Measurements from ENCODE around the gene TMEFF2. TPM values are rescaled to one million over a fixed set of nuclear protein-coding genes. Genes with fewer than 3 reads are reported as not detected.

The TMEFF2 gene
- total RNA-seq, 2 donors from 2014 or later: 0.09 TPM; not detected in 1

DNA sequence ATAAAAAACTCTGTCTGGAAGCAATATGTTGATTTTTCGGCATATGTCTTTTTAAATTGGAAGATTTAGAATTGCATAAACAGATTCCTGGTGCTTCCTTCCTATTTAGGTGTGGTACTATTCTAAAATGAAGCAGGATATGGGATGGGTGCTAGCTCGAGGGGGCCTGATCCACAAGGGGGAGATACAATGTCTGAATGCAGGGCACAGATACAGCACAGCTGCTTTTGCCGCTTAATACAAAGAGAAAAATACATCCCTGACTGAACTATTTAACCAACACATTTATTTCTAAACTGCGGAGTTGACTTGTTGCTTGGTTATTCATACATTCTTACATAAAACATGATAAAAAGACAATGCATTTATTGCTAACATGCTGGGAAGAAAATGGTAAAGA, 169.1 kb downstream of the TMEFF2 start:
- no peaks in the 10 kb centered on the region for H3K4me1 ChIP-seq (ENCODE audit: control insufficient read depth, insufficient read depth, low read length)
- peak overlapping the region; percentile 15 for H3K27ac ChIP-seq (ENCODE audit: low read depth, low read length)
- H3K36me3 ChIP-seq (ENCODE audit: control insufficient read depth, insufficient read depth, low read length): no peaks in the 10 kb centered on the region
- Mint-ChIP-seq H3K9me3 (no peaks in the 10 kb centered on the region), H3K36me3 (ENCODE audit: low read depth) (no peaks in the 10 kb centered on the region), H3K4me3 (no peak overlapping the region), H3K4me1 (peaks cover 4% of the 10 kb centered on the region), H3K27me3 (ENCODE audit: insufficient read depth) (peaks cover 21% of the 10 kb centered on the region), H3K27ac (no peak overlapping the region)
- peaks cover 26% of the 10 kb centered on the region for H3K27me3 ChIP-seq (ENCODE audit: control insufficient read depth, insufficient read depth, low read length, poor library complexity, severe bottlenecking)
- no peak for DNase-seq
- no peak overlapping the region for H3K9ac ChIP-seq (ENCODE audit: extremely low read depth, low read length, poor library complexity, severe bottlenecking)
- H3K4me3 ChIP-seq (ENCODE audit: low read length): no peak overlapping the region
- no peaks in the 10 kb centered on the region for H3K9me3 ChIP-seq (ENCODE audit: control insufficient read depth, low read length)
- WGBS, 2 experiments (ENCODE audit: insufficient coverage in 1 of 2, insufficient read length in 1 of 2): 84 to 100% methylated on average over 1 to 4 of the region's 4 CpGs
- TF ChIP-seq, protein P1, sequence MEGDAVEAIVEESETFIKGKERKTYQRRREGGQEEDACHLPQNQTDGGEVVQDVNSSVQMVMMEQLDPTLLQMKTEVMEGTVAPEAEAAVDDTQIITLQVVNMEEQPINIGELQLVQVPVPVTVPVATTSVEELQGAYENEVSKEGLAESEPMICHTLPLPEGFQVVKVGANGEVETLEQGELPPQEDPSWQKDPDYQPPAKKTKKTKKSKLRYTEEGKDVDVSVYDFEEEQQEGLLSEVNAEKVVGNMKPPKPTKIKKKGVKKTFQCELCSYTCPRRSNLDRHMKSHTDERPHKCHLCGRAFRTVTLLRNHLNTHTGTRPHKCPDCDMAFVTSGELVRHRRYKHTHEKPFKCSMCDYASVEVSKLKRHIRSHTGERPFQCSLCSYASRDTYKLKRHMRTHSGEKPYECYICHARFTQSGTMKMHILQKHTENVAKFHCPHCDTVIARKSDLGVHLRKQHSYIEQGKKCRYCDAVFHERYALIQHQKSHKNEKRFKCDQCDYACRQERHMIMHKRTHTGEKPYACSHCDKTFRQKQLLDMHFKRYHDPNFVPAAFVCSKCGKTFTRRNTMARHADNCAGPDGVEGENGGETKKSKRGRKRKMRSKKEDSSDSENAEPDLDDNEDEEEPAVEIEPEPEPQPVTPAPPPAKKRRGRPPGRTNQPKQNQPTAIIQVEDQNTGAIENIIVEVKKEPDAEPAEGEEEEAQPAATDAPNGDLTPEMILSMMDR (conservative IDR thresholded peaks at IDR 0.05): peak; percentile 40

DNA sequence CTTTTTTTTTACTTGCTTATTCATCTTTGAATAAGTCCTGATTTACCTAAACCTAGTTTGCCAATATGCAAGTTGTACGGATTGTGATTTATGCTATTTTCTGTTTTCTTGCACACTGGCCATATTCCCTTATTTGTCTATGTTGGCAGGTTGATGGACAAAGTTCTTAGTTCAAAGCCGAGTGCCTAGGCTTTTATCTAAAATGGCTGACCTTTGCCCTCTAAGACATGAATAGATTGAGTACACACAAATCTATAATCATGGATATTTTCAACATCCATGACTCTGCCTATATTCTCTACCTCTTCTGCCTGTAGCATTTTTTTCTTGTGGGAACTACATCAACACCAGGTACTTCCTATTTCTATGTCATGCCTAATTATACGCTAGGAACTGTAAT, 171.7 kb downstream of the TMEFF2 start:
- Mint-ChIP-seq H3K36me3 (ENCODE audit: low read depth) (no peaks in the 10 kb centered on the region), H3K4me1 (peaks cover 7% of the 10 kb centered on the region), H3K27me3 (ENCODE audit: insufficient read depth) (peaks cover 35% of the 10 kb centered on the region), H3K9me3 (no peaks in the 10 kb centered on the region), H3K27ac (no peak overlapping the region), H3K4me3 (no peak overlapping the region)
- no peaks in the 10 kb centered on the region for H3K9me3 ChIP-seq (ENCODE audit: control insufficient read depth, low read length)
- DNase-seq: no peak
- peaks cover 41% of the 10 kb centered on the region for H3K27me3 ChIP-seq (ENCODE audit: control insufficient read depth, insufficient read depth, low read length, poor library complexity, severe bottlenecking)
- WGBS, 2 experiments (ENCODE audit: insufficient coverage in 1 of 2, insufficient read length in 1 of 2): 95 to 100% methylated on average over 2 to 3 of the region's 3 CpGs
- no peak overlapping the region for H3K27ac ChIP-seq (ENCODE audit: low read depth, low read length)
- H3K36me3 ChIP-seq (ENCODE audit: control insufficient read depth, insufficient read depth, low read length): no peaks in the 10 kb centered on the region
- H3K4me3 ChIP-seq (ENCODE audit: low read length): no peak overlapping the region
- H3K9ac ChIP-seq (ENCODE audit: extremely low read depth, low read length, poor library complexity, severe bottlenecking): no peak overlapping the region
- TF ChIP-seq, protein P1 (conservative IDR thresholded peaks at IDR 0.05): no peak
- no peaks in the 10 kb centered on the region for H3K4me1 ChIP-seq (ENCODE audit: control insufficient read depth, insufficient read depth, low read length)

DNA sequence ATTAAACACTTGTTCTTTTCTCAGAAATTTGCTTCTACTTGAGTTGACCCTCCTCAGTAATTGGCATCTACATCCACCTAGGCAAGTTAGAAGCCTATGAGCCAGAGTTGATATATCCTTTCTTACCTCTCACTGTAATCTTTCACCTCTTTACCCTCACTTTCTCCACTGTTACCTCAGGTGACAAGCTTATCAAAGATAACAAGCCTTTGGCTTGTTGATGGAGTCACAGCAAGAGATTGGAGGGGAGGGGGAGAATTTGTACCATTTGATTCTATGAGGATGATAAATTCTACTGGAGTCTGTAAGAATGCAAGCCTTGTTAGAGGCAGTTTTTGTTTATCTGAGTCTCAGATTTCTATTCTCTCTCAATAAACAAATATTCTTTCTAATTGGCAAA, 176.9 kb downstream of the TMEFF2 start:
- H3K27me3 Mint-ChIP-seq (ENCODE audit: insufficient read depth): peaks cover 81% of the 10 kb centered on the region
- Histone ChIP-seq H3K27me3 (ENCODE audit: control insufficient read depth, insufficient read depth, low read length, poor library complexity, severe bottlenecking) (peaks cover 76% of the 10 kb centered on the region), H3K4me1 (ENCODE audit: control insufficient read depth, insufficient read depth, low read length) (no peaks in the 10 kb centered on the region), H3K9ac (ENCODE audit: extremely low read depth, low read length, poor library complexity, severe bottlenecking) (no peak overlapping the region), H3K4me3 (ENCODE audit: low read length) (no peak overlapping the region), H3K36me3 (ENCODE audit: control insufficient read depth, insufficient read depth, low read length) (no peaks in the 10 kb centered on the region), H3K27ac (ENCODE audit: low read depth, low read length) (no peak overlapping the region), H3K9me3 (ENCODE audit: control insufficient read depth, low read length) (no peaks in the 10 kb centered on the region)
- TF ChIP-seq, protein P1 (conservative IDR thresholded peaks at IDR 0.05): no peak
- H3K4me1 Mint-ChIP-seq: peaks cover 3% of the 10 kb centered on the region
- DNase-seq: no peak
- H3K4me3 Mint-ChIP-seq: no peak overlapping the region
- H3K27ac Mint-ChIP-seq: no peak overlapping the region
- H3K36me3 Mint-ChIP-seq (ENCODE audit: low read depth): no peaks in the 10 kb centered on the region
- no peaks in the 10 kb centered on the region for H3K9me3 Mint-ChIP-seq
